Heart left ventricle (tissue), 13 donors: Measurements from ENCODE around the gene MYH14.

Source experiments
- CTCF ChIP-seq, 12 donors: fragments of 200-600 bp; sonication (generic) in 4 of 12; IDR thresholded peaks; one replicate each; pipeline versions ENCODE4 v1.5.0 to v1.8.0; 2018 to 2022; ENCODE audit warnings: antibody characterized with exemption in 12 of 12, mild to moderate bottlenecking in 5 of 12
- POLR2A ChIP-seq, 2 donors: fragments of 450-650 bp; IDR thresholded peaks; one replicate each; pipeline ENCODE4 v1.6.1; 2017; ENCODE audit warnings: antibody characterized with exemption in 2 of 2, mild to moderate bottlenecking in 2 of 2, moderate library complexity in 2 of 2
- donor health status: ischemic (EF 13 %, LVEDD 7.1; RV severe dilation, severe dysfunction).
- donor health status: DM: no; HTN: yes; CAD: no.
- donor health status: DM: no; HTN: no; CAD: no.
- donor health status: ischemic (EF 25% LVEDD 6.9; RV normal size, moderate dysfunction).
- donor health status: ischemic (EF 25% LVEDD 5.7; RV mildly dilated, moderate dysfunction).
- donor health status: ischemic (EF 35%, LVEDD 5.7; RV mildly dilated, moderate dysfunction).
- donor health status: nonischemic (EF 11% LVEDD 7.7; RV severe dilation, severe dysfunction).
- donor health status: DM: yes; HTN: yes; CAD: no.
- donor health status: PGD.
- donor health status: ischemic (EF 29% LVEDD 5.4; RV normal size, mild dysfunction).
- donor health status: nonischemic (EF 23%, LVEDD 6.1; RV moderate dilation, normal function).

GRCh38 chr19:50178320-50178719, 25.1 kb upstream of the MYH14 start:
- TF ChIP-seq CTCF (IDR thresholded peaks at IDR 0.05) (no peak), POLR2A (IDR thresholded peaks at IDR 0.05) (no peak)
